ENCODE results near the gene BAIAP3. TPM values are rescaled to one million over a fixed set of nuclear protein-coding genes. Genes with fewer than 3 reads are reported as not detected.
"Not testable (repeated sequence)": the region's sequence is repeated elsewhere in the genome, so short reads cannot be mapped to it uniquely, and the experiment has no call there.

Gene BAIAP3
- total and polyA plus RNA-seq, 2 experiments from 2014 or later, result 0.23 to 0.86 TPM

DNA sequence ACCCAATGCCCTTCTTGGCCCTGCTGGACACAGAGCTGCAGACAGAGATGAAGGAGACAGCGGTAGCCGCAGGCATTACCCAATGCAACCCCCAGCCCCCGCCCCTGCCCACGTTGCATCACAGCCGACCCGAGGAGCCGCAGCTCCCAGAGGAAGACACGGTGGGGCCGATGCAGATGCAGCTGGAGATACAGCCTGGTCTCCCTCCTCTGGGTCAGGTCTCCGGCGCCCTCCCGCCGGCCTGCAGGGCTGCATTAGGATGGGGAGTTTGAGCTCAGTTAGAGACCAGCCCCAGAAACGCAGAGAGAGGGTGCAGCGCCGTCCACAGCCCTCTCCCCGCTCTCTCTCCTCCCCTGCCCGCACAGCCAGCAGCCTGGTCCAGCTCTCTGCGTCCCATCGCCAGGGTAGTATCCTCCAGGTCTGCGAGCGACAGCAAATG is 43.4 kb upstream of the BAIAP3 start:
- H3K4me2 ChIP-seq (ENCODE audit: unreplicated experiment), result no peak overlapping the region
- H3K27ac ChIP-seq, result no peak overlapping the region
- no peak overlapping the region for H2AFZ ChIP-seq
- H3K4me3 ChIP-seq, result no peak overlapping the region
- H3K9me2 ChIP-seq (ENCODE audit: insufficient read depth), result no peaks in the 10 kb centered on the region
- no peak overlapping the region for H3K9ac ChIP-seq
- H3K27me3 ChIP-seq (replicated peaks; ENCODE audit: insufficient read depth), result peaks cover 43% of the 10 kb centered on the region
- TF ChIP-seq EZH2 (IDR thresholded peaks at IDR 0.05; ENCODE audit: insufficient read depth, poor library complexity, severe bottlenecking) (no peak), EZH2phosphoT487 (IDR thresholded peaks at IDR 0.05; ENCODE audit: insufficient read depth, low read depth) (no peak)
- WGBS, 2 experiments (ENCODE audit: low coverage in 1 of 2, low lambda C conversion rate in 2 of 2, missing lambda C conversion rate in 2 of 2), result 9 to 13% methylated on average over 20 to 22 of the region's 22 CpGs
- H3F3A ChIP-seq (ENCODE audit: insufficient read depth), result no peaks in the 10 kb centered on the region
- no peaks in the 10 kb centered on the region; the same call in 1 of the 2 replicates for H3K4me1 ChIP-seq (ENCODE audit: insufficient read depth)
- in situ Hi-C loops (cut with MboI), result no loop called here
- no peaks in the 10 kb centered on the region for H3K9me3 ChIP-seq (ENCODE audit: low read depth)
- no peaks in the 10 kb centered on the region for H4K20me1 ChIP-seq (ENCODE audit: insufficient read depth)
- H3K36me3 ChIP-seq (ENCODE audit: low read depth), result no peaks in the 10 kb centered on the region
- no peaks in the 10 kb centered on the region for H3K79me2 ChIP-seq (ENCODE audit: insufficient read depth)
- peak; percentile 30 for DNase-seq

DNA sequence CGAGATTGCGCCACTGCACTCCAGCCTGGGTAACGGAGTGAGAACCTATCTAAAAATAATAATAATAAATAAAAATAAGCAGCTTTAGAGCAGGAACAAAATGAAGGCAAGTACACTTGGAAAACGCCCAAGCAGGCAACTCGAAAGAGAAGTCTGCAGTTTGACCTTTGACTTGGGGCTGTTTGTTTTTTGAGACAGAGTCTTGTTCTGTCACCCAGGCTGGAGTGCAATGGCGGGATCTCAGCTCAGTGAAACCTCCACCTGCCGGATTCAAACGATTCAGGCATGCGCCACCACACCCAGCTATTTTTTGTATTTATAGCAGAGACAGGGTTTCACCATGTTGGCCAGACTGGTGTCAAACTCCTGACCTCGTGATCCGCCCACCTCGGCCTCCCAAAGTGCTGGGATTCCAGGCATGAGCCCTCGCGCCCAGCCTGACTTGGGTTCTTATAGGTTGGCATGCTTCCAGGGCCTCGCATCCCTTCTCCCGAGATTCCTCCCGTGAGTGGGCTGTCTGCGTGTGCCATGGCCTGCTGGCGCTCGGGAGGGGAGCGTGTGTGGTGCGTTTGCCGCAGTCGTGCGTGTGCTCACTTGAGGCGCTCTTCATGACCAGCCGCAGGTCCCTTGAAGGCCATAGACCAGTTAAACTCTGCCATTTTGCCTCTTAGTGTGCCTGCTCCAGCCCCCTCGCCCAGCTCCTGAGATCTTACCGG is 42.4 kb upstream of the BAIAP3 start:
- Histone ChIP-seq H3K4me3 (no peak overlapping the region), H3K4me1 (ENCODE audit: insufficient read depth) (no peaks in the 10 kb centered on the region; the same call in 1 of the 2 replicates), H4K20me1 (ENCODE audit: insufficient read depth) (no peaks in the 10 kb centered on the region), H3K27ac (no peak overlapping the region), H3K9ac (no peak overlapping the region), H3K79me2 (ENCODE audit: insufficient read depth) (no peaks in the 10 kb centered on the region), H3K9me3 (ENCODE audit: low read depth) (no peaks in the 10 kb centered on the region), H3F3A (ENCODE audit: insufficient read depth) (no peaks in the 10 kb centered on the region), H3K9me2 (ENCODE audit: insufficient read depth) (no peaks in the 10 kb centered on the region), H3K4me2 (ENCODE audit: unreplicated experiment) (no peak overlapping the region), H3K36me3 (ENCODE audit: low read depth) (no peaks in the 10 kb centered on the region), H2AFZ (no peak overlapping the region), H3K27me3 (replicated peaks; ENCODE audit: insufficient read depth) (peaks cover 45% of the 10 kb centered on the region)
- TF ChIP-seq EZH2 (IDR thresholded peaks at IDR 0.05; ENCODE audit: insufficient read depth, poor library complexity, severe bottlenecking) (no peak), EZH2phosphoT487 (IDR thresholded peaks at IDR 0.05; ENCODE audit: insufficient read depth, low read depth) (no peak)
- WGBS, 2 experiments (ENCODE audit: low coverage in 1 of 2, low lambda C conversion rate in 2 of 2, missing lambda C conversion rate in 2 of 2), result 52 to 53% methylated on average over 29 of the region's 29 CpGs
- in situ Hi-C loops (cut with MboI), result no loop called here
- DNase-seq, result no peak

DNA sequence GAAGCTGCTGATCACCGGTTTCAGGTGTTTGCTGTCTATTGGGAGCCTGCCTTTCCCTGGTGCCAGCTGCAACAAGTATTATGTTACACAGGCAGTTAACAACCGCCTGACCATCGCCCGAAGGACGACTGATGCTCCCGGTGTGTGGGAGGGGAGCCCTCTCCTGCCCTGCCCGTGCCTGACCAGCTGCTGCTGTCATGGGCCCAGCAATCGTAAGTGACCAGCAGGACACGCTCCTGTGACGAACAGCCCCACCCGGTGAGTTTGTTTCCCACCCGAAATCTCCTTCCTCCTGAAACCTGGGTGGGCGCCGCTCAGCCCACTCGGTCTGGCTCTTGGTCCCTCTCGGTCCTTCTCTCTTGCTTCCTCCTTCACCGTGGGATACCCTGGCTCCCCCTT is 41.9 kb upstream of the BAIAP3 start:
- in situ Hi-C loops (cut with MboI), result no loop called here
- no peak for DNase-seq
- H3F3A ChIP-seq (ENCODE audit: insufficient read depth), result no peaks in the 10 kb centered on the region
- no peak overlapping the region for H3K4me2 ChIP-seq (ENCODE audit: unreplicated experiment)
- TF ChIP-seq EZH2 (IDR thresholded peaks at IDR 0.05; ENCODE audit: insufficient read depth, poor library complexity, severe bottlenecking), result no peak
- no peak for TF ChIP-seq EZH2phosphoT487 (IDR thresholded peaks at IDR 0.05; ENCODE audit: insufficient read depth, low read depth)
- no peaks in the 10 kb centered on the region for H4K20me1 ChIP-seq (ENCODE audit: insufficient read depth)
- no peaks in the 10 kb centered on the region for H3K36me3 ChIP-seq (ENCODE audit: low read depth)
- 13 to 30% methylated on average over 9 to 13 of the region's 17 CpGs for WGBS, 2 experiments (ENCODE audit: low coverage in 1 of 2, low lambda C conversion rate in 2 of 2, missing lambda C conversion rate in 2 of 2)
- H3K4me3 ChIP-seq, result no peak overlapping the region
- H3K27ac ChIP-seq, result no peak overlapping the region
- H3K27me3 ChIP-seq (replicated peaks; ENCODE audit: insufficient read depth), result peaks cover 45% of the 10 kb centered on the region
- no peaks in the 10 kb centered on the region for H3K9me2 ChIP-seq (ENCODE audit: insufficient read depth)
- no peaks in the 10 kb centered on the region; the same call in 1 of the 2 replicates for H3K4me1 ChIP-seq (ENCODE audit: insufficient read depth)
- no peaks in the 10 kb centered on the region for H3K9me3 ChIP-seq (ENCODE audit: low read depth)
- H2AFZ ChIP-seq, result no peak overlapping the region
- no peaks in the 10 kb centered on the region for H3K79me2 ChIP-seq (ENCODE audit: insufficient read depth)
- H3K9ac ChIP-seq, result no peak overlapping the region

DNA sequence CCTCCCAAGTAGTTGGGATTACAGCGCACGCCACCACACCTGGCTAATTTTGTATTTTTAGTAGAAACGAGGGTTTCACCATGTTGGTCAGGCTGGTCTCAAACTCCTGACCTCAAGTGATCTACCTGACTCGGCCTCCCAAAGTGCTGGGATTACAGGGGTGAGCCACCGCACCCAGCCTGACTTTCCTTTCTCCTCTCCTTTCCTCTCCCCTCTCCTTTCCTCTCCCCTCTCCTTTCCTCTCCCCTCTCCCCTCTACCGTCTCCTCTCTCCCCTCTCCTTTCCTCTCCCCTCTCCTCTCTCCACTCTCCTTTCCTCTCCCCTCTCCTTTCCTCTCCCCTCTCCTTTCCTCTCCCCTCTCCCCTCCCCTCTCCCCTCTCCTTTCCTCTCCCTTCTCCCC is 41.2 kb upstream of the BAIAP3 start:
- in situ Hi-C loops (cut with MboI), result not testable (repeated sequence)
- 66 to 76% methylated on average over 3 to 6 of the region's 6 CpGs for WGBS, 2 experiments (ENCODE audit: low coverage in 1 of 2, low lambda C conversion rate in 2 of 2, missing lambda C conversion rate in 2 of 2)

DNA sequence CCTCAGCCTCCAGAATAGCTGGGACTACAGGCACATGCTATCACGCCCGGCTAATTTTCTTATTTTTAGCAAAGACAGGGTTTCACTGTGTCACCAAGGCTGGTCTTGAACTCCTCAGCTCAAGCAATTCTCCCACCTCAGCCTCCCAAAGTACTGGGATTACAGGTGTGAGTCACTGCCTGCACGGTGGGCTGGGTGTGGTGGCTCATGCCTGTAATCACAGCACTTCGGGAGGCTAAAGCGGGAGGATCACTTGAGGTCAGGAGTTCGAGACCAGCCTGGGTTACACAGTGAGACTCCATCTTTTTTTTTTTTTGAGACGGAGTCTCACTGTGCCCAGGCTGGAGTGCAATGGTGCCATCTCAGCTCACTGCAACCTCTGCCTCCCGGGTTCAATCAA is 40.6 kb upstream of the BAIAP3 start:
- H3K9me2 ChIP-seq (ENCODE audit: insufficient read depth); H2AFZ ChIP-seq; in situ Hi-C loops (cut with MboI); H3F3A ChIP-seq (ENCODE audit: insufficient read depth); DNase-seq; H3K27ac ChIP-seq; H3K4me1 ChIP-seq (ENCODE audit: insufficient read depth); H3K79me2 ChIP-seq (ENCODE audit: insufficient read depth); H4K20me1 ChIP-seq (ENCODE audit: insufficient read depth); H3K4me2 ChIP-seq (ENCODE audit: unreplicated experiment); H3K4me3 ChIP-seq; H3K9ac ChIP-seq; H3K9me3 ChIP-seq (ENCODE audit: low read depth); H3K36me3 ChIP-seq (ENCODE audit: low read depth): not testable (repeated sequence)
- WGBS, 2 experiments (ENCODE audit: low coverage in 1 of 2, low lambda C conversion rate in 2 of 2, missing lambda C conversion rate in 2 of 2), result 69 to 80% methylated on average over 8 of the region's 8 CpGs
- peaks cover 41% of the 10 kb centered on the region for H3K27me3 ChIP-seq (replicated peaks; ENCODE audit: insufficient read depth)

More for the DNA sequence above, 41.2 kb upstream of the BAIAP3 start:
- not testable (repeated sequence) for H3K27ac ChIP-seq; H3K4me2 ChIP-seq (ENCODE audit: unreplicated experiment); H3K36me3 ChIP-seq (ENCODE audit: low read depth); H3K9me2 ChIP-seq (ENCODE audit: insufficient read depth); H3K4me1 ChIP-seq (ENCODE audit: insufficient read depth); H3K9me3 ChIP-seq (ENCODE audit: low read depth); H4K20me1 ChIP-seq (ENCODE audit: insufficient read depth); DNase-seq; H2AFZ ChIP-seq; H3K79me2 ChIP-seq (ENCODE audit: insufficient read depth); H3F3A ChIP-seq (ENCODE audit: insufficient read depth); H3K4me3 ChIP-seq; H3K9ac ChIP-seq
- peaks cover 45% of the 10 kb centered on the region for H3K27me3 ChIP-seq (replicated peaks; ENCODE audit: insufficient read depth)
